ENCODE results near the gene CFAP119.

The CFAP119 gene

DNA sequence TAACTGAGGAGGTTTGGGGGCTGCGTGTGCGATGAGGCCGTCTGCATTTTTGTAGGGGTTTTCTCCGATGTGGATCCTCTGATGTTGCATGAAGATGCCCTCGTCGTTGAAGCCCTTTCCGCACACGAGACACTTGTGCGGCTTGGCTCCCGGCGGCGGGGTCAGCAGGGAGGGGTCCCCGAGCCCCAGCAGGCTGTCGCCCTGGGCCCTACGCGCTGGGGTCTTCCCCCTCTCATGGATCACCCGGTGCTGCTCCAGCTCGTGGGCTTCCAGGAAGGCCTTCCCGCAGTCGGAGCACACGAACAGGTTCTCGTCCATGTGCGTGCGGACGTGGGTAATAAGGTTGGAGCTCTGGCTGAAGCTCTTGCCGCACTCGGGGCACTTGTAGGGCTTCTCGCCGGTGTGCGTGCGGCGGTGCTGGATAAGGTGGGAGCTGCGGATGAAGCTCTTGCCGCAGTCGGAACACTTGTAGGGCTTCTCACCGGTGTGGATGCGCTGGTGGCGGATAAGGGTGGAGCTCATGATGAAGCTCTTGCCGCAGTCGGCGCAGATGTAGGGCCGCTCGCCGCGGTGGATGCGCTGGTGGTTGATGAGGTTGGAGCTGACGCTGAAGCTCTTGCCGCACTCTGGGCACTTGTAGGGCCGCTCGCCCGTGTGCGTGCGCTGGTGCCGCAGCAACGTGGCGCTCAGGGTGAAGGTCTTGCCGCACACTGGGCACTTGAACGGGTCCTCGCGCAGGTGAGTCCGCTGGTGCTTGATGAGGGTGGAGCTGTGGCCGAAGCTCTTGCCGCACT, 20.8 kb upstream of the CFAP119 start:
- DNase-seq (ENCODE audit: low read depth in 2 of 2) = no peak

GRCh38 chr16:30780549-30780948, 18.7 kb upstream of the CFAP119 start:
- no peak for DNase-seq (ENCODE audit: low read depth in 2 of 2)

DNA sequence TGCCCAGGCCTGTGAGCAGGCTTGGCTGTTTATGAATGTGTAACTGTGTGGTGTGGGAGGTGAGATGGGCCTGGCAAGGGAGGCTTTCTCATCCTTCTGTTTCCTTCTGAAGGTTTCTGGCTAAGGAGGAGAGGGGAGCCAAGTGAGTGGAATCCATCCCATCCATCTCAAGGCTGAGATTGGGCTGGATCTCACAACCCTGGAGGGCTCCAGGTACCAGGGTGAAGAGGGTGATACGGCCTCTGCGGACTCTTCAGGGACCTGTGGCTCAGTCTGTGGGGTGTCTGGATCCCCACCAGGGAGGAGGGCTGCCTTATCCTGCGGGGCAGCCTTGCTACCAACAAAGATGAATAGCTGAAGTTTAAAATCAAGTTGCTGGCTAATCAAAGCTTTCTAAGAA, 18.2 kb upstream of the CFAP119 start:
- DNase-seq (ENCODE audit: low read depth in 2 of 2) = no peak

DNA sequence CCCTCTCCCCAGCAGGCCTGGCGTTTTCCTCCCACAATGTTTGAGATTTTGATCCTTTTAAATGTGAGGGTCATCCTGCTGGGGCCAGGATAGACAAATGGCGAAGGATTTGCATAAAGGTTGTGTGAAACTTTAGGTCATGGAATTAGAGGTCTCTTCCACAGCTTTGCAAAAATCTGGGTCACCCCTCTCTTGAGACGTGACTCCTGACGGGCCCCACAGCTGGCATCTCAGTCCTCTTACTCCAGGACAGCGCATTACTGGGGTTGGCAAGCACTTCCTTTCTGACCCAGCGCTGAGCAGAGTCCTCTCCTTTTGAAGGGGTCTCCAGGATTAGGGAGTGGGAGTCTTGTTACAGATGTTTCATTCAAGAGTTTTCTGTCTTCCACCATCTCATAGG, 17.7 kb upstream of the CFAP119 start:
- no peak for DNase-seq (ENCODE audit: low read depth in 2 of 2)

- DNase-seq (ENCODE audit: low read depth in 2 of 2) = no peak
Measured at GRCh38 chr16:30778549-30779244, 16.8 kb upstream of the CFAP119 start.

GRCh38 chr16:30777591-30778297, 15.9 kb upstream of the CFAP119 start:
- DNase-seq (ENCODE audit: low read depth in 2 of 2) = no peak

- DNase-seq (ENCODE audit: low read depth in 2 of 2) = peak; percentile 34 to 46
Measured at GRCh38 chr16:30775392-30776188, 13.7 kb upstream of the CFAP119 start.

DNA sequence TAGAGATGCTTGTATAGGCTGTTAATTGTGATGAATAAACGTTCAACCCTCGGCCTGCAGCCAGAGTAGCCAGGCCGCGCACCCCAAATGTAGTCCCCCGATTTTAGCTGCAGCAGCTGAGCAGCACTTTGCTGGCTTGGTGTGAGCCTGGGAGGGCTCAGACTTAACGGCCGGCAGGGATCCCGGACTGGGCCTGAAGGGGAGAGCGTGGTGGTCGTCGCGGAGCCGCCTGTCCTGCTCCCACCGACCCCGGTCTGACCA, 13.2 kb upstream of the CFAP119 start:
- no peak for DNase-seq (ENCODE audit: low read depth in 2 of 2)

DNA sequence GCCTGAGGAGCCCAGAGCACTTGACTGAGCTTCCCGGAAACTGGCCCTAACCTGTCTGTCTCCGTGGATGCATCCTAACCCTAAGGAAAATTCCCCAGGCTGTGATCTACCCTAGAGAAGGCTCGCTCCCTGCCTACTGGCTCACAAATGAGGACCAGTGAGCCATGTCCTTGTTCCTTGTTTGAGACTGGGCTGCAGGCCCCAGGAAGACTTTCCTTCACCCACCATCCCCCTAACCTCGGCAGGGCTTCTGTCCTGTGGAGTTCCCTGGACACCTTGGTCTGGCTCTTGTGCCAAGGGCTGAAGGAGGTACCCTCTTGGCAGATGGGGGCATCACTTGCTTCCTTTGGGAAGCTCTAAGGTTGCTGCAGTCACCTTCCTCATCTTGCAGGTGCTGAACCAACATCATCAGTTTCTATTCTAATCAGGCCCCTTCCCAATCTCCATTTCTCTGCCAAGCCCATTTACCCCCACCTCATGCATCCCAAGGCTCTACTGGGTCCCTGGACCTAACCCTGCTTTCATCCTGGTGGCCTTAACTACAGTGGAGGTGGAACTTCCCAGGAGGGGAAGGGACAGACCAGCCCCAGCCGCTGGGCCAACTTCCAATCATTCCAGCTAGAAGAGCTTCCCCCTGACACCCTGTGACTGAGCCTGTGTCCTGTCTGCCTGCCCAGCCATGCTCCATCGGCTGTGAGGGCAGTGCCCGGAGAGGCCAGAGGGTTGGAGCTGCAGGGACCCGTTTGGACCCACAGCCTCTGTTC, 12.7 kb upstream of the CFAP119 start:
- DNase-seq (ENCODE audit: low read depth in 2 of 2) = no peak

GRCh38 chr16:30773826-30774225, 12.0 kb upstream of the CFAP119 start:
- DNase-seq (ENCODE audit: low read depth in 2 of 2) = no peak

- no peak for DNase-seq (ENCODE audit: low read depth in 2 of 2)
Measured at GRCh38 chr16:30771726-30772125, 9.9 kb upstream of the CFAP119 start.

- no peak for DNase-seq (ENCODE audit: low read depth in 2 of 2)
Measured at GRCh38 chr16:30769379-30770089, 7.7 kb upstream of the CFAP119 start.

- no peak for DNase-seq (ENCODE audit: low read depth in 2 of 2)
Measured at GRCh38 chr16:30768583-30769181, 6.8 kb upstream of the CFAP119 start.

GRCh38 chr16:30767767-30768465, 6.1 kb upstream of the CFAP119 start:
- no peak for DNase-seq (ENCODE audit: low read depth in 2 of 2)

DNA sequence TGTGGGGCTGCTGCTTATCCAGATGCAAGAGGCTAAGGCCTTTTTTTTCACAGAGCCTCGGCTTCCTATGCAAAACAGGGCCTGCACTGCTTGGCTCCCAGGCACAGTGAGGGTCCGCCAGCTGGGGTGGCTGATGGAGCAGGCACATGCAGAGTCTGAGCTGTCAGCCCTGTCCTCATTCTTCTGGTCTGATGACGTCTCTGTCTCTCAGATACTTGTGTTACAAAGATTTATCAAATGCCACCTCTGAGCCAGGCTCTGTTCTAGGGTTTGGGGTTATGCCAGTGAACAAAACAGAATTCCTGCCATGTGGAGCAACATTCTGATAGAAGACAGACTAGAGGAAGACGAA, 5.0 kb upstream of the CFAP119 start:
- no peak for DNase-seq (ENCODE audit: low read depth in 2 of 2)

DNA sequence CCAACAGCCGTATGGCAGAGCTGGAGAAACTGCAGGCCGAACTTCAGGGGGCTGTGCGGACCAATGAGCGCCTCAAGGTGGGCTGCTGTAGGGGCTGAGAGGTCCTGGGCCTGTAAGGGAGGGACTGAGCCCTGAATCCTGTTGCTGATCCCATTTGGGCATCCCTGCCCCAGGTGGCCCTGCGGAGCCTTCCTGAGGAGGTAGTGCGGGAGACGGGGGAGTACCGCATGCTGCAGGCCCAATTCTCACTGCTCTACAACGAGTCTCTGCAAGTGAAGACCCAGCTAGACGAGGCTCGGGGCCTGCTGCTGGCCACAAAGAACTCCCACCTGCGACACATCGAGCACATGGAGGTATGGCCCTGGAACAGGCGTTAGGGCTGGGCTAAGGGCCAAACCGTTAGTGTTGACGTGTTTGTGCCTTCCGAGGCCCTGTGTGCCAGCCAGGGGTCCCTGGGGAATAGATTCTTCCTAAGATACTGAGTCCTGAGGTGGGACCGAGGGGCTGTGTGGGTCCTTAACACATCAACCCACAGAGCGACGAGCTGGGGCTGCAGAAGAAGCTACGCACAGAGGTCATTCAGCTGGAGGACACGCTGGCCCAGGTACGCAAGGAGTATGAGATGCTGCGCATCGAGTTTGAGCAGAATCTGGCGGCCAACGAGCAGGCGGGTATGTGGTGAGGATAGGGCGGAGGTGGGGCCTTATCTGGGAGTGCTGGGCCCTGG, 4.5 kb upstream of the CFAP119 start:
- DNase-seq (ENCODE audit: low read depth in 2 of 2) = no peak

DNA sequence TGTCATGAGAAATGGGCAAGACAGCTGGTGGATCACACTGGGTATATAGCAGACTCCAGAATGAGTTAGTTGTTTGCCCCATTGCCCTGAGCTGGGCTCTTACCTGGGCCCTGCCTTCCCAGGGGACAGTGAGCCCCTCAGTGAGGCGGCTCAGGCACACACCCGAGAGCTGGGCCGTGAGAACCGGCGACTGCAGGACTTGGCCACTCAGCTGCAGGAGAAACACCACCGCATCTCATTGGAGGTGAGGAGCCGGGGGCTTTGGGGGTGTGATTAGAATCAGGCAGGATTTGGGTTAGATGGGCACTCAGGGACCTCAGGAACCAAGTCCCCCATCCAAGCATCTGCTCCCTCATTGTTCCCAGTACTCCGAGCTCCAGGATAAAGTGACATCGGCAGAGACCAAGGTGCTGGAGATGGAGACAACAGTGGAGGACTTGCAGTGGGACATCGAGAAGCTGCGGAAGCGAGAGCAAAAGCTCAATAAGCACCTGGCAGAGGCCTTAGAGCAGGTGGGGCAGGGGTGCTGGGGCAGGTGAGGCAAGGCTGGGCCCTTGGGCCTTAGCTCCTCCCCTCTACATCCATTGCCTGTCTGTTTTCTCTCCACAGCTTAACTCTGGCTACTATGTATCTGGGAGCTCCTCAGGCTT, 3.1 kb upstream of the CFAP119 start:
- DNase-seq (ENCODE audit: low read depth in 2 of 2) = no peak

GRCh38 chr16:30764086-30764485, 2.2 kb upstream of the CFAP119 start:
- no peak for DNase-seq (ENCODE audit: low read depth in 2 of 2)

Data from fibroblast of skin of left biceps (primary cell).